Stimulated activated CD4-positive, alpha-beta T cell treated with anti-CD3 and anti-CD28 coated beads, Interleukin-2, amount 100 ng/mL, for 4 hours (primary cell): Measurements from ENCODE around the gene METRN.
"Not testable (repeated sequence)": the region's sequence is repeated elsewhere in the genome, so short reads cannot be mapped to it uniquely, and the experiment has no call there.

Experiments used
- DNase-seq: peaks from one replicate; pipeline ENCODE4 v3.0.0-alpha.2; 2020; ENCODE audit warnings: low read depth

The METRN gene

DNA sequence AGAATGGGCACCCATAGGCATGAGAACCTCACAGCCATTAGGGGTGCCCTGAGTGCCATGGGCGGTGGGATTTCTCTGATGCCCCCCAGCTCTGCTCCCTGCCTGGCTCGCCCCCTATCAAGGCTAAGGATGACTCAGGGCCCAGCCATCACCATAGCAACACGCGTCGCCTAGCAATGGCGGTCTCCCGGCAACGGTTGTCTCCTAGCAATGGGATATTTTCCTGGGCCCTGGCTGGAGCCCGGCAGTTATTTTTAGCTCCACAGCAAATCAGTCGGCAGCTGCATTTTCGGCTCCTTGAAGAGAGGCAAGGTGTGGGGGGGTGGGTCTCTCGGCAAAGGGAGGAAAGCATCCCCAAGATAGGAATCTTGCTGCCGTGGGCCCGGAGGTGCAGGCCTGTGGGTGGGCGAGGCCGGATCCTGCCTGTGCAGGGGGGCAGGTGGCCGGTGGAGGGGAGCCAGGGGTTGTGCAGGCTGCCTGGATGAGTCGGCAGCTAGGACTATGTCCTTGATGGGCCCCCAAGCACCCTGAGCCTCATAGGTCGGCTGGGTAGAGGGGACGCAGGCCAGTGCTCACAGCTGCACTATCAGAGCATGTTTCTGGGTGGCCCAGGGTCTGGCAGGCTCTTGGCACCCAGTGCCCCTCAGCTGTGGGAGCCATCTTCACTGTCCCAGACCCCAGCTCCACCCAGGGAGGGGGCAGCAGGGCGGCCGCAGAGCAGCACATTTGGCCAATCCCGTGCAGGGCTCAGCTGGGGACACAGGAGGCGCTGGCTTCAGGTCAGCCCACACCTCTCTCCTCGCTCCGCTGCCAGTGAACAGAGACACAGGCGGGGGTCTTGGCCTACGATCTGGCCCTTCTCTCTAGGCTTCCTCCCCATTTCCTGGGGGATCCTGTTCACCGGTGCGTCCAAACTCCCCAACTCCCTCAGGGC is 5.1 kb upstream of the METRN start:
- no peak for DNase-seq

DNA sequence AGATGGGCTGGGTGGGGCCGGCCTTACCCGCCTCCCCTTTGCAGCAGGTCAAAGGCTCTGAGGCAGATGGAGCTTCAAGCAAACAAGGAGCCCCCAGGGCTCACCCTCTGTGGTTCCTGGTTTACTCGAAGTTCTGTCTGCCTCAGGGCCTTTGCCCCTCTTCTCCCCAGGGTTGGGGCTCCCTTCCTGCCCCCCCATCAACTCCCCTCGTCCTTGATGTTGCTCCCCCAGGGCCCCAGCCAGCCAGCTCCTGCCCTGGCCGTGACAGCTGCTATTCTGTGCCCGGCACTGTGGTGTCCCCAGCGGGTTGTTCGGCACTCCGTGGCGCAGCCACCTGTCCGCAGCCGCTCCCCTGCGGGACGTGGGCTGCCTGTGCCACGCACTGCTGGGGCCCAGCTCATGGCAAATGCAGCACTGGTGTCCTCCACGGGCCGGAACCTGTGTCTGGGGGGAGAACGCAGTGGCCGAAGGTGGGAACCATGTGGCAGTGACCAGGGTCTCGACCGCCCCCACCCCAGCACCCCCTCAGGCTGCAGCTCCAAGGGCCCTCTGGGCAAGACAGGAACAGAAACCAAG is 4.3 kb upstream of the METRN start:
- no peak for DNase-seq

DNA sequence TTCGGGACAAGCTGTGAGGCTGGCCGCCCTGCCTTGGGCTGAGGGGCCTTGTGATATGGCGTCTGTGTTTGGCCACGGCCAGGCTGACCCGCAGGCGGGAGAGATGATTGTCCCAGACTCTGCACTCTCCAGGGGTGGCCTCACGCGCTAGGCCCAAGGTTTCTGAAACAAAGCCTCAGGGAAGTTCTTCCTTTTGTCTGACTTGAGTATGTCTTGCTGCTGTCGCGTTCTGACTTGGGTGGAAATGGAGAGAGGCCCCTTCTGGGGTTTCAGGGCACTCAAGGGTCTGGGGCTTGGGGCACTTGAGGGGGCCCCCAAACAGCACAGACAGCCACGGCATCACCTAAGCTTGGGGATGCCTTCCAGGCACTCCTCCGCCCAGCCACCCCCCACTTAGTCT is 3.8 kb upstream of the METRN start:
- no peak for DNase-seq

DNA sequence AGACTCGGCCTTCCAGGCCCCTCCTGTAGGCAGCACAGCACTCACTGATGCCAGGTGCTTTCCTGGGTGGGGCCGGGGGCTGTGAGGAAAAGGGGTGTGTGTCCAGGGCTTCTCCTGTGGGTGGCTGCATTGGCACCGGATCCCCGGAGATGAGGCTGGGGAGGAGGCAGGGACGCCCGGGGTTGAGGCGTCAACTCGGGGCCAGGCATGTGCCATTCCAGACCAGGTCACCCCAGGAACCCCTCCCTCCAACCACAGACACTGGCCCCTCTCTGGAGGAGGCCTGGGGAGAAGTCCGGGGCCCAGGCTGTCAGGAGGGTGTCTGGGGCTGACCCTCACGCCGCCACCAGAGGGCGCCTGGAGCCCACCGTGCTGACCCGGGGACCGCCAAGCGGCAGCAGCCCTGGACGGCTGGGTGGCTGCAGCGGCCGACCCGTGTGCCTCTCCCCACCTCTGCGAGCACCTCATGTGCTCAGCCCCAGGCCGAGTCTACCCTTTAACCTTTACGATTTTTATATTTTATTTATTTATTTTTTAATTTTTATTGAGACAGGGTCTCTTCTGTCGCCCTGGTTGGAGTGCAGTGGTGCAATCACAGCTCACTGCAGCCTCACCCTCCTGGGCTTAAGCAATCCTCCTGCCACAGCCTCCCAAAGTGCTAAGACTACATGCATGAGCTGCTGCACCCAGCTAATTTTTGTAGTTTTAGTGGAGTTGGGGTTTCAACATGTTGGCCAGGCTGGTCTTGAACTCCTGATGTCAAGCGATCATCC is 3.2 kb upstream of the METRN start:
- peak; percentile 66 for DNase-seq

DNA sequence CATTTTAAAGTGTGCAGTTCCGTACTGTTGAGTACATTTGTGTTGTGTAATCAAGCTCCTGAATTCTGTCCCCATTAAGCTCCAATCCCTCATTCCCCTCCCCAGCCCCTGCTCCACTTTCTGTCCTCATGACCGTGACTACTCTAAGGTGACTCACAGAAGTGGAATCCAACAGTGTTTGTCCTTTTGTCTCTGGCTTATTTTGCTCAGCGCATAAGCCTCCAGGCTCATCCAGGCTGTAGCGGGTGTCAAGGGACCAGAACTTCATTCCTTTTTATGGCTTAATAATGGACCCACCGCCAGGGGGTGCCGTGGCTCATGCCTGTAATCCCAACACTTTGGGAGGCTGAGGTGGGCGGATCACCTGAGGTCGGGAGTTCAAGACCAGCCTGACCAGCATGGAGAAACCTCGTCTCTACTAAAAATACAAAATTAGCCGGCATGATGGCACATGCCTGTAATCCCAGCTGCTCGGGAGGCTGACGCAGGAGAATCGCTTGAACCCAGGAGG is 2.1 kb upstream of the METRN start:
- not testable (repeated sequence) for DNase-seq

DNA sequence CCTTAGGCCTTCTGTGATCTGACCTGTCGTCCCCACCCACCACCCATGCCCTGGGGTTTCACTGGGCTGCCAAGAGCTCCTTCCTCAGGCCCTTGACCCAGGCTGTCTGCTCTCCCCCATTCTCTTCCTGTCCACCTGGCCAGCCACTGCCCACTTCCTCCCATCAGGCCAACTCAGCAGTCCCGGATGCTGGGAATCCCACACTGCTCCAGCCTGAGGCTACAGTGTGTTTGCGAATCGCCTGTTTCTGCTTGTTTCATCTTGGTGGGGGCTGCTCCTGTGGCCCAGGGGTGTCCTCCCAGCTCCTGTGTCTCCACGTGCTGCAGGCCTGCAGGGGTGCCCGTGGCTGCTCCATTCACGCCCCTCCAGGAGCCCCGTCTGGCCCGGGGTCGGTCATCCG is 839 bp upstream of the METRN start:
- no peak for DNase-seq

DNA sequence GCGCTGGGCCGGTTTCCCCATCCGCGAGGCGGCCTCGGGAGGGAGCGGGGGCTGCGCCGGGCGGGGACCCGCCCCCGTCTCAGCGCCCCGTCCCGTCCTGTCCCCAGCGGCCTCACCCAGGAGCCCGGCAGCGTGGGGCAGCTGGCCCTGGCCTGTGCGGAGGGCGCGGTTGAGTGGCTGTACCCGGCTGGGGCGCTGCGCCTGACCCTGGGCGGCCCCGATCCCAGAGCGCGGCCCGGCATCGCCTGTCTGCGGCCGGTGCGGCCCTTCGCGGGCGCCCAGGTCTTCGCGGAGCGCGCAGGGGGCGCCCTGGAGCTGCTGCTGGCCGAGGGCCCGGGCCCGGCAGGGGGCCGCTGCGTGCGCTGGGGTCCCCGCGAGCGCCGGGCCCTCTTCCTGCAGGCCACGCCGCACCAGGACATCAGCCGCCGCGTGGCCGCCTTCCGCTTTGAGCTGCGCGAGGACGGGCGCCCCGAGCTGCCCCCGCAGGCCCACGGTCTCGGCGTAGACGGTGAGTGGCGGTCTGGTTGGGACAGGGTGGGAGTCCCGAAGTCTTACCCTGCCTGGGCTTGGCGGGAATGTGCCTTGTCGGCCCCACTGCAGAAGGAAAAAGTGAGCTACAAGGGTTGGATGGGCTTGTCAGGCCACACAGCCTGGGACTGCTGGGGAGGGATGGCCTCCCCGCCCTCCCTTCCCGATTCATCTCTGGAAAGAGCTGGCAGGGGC is 720 bp downstream of the METRN start:
- no peak for DNase-seq

- no peak for DNase-seq
These were observed 1.3 kb downstream of the METRN start for GRCh38 chr16:716200-716568.

DNA sequence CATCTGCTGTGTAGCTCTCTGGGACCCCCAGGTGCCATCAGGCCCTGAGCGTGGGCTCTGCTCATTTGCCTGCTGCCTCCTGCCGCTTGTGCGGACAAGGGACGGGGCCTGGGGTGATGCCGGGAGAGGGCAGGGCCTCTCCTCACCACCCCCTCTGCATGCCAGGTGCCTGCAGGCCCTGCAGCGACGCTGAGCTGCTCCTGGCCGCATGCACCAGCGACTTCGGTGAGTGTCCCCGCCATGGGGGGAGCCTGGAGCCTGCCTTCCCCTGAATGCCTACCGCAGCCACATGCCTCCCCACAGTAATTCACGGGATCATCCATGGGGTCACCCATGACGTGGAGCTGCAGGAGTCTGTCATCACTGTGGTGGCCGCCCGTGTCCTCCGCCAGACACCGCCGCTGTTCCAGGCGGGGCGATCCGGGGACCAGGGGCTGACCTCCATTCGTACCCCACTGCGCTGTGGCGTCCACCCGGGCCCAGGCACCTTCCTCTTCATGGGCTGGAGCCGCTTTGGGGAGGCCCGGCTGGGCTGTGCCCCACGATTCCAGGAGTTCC is 1.9 kb downstream of the METRN start:
- DNase-seq, result no peak

- no peak for DNase-seq
These were observed 2.7 kb downstream of the METRN start for GRCh38 chr16:717450-718245.

DNA sequence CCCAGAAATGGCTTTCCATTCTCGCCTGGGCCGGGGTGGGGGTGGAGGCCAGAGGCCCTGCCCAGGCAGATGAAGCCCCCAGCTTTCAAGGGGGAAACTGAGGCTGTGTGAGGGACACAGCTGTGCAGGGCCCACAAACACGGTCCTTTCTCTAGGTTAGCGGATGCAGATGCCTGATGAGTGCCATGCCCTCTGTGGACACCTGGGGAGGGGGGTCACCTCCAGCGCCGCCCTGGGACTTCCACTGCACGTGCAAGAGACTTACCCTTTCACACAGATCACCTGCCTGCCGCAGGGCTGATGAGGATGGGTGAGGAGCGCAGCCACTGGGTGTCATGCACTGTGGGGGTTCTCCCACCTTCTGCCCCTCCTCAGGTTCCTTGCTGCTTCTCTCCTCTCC is 3.5 kb downstream of the METRN start:
- no peak for DNase-seq

GRCh38 chr16:718922-719321 is 4.0 kb downstream of the METRN start:
- no peak for DNase-seq

DNA sequence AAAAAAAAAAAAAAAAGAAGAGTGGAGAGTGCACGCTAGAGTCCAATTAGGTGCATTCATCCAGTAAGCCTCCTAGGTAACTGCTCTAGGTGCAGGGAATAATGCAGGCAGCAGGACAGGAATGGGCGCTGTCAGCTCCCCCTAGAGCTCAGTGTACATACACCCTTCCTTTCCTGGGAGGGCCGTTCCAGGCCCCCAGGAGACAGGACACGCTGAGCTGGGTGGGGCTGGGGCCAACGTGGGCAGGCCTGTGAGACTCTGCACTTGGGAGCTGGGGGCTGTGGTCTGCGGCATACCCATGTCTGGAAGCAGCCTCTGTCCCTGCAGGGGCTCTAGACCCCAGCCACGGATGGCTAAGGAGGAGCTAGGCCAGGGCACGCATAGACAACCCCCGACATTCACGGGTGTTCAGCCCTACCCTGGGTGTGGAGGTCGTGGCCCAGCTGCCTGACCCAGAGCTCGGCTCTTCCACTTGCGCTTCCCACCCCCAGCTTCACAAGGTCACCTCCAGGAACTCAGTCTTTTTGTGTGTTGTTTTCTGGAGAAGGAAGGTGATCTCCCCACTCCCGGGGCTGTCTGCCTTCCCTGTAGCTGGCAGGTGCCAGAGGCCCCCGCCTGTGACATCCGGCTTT is 5.0 kb downstream of the METRN start:
- no peak for DNase-seq

DNA sequence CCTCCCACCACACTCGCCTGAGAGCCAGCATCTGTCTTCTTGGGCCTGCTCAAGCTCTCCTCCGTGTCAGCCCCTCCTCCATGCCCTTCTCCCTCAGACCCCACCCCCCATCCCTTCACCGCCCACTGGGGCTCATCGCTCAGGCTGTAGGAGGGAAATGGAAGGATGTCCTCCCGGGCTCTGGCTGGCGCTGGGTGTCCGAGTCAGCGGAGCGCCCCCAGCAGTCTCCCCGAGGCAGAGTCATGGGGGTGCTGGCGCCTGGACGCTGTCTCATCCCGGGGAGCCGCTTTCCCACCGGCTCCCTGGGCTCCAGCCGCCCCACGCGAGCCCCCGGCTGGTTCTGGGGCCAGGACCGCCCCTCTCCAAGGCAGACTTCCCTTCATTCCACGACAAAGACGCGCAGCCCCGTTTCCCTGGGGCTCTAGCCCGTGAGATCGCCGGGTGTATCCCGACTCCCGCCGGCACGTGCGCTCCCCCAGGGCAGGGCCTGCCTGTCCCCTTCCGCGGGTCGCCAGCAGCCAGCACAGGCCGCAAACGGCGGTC is 5.6 kb downstream of the METRN start:
- no peak for DNase-seq

- peak; percentile 54 for DNase-seq
These were observed 6.3 kb downstream of the METRN start, which contains the start of gene ANTKMT for GRCh38 chr16:720990-721764. ANTKMT (plus strand) TSS chr16:721146; CDS start chr16:721275, 129 bp downstream.

DNA sequence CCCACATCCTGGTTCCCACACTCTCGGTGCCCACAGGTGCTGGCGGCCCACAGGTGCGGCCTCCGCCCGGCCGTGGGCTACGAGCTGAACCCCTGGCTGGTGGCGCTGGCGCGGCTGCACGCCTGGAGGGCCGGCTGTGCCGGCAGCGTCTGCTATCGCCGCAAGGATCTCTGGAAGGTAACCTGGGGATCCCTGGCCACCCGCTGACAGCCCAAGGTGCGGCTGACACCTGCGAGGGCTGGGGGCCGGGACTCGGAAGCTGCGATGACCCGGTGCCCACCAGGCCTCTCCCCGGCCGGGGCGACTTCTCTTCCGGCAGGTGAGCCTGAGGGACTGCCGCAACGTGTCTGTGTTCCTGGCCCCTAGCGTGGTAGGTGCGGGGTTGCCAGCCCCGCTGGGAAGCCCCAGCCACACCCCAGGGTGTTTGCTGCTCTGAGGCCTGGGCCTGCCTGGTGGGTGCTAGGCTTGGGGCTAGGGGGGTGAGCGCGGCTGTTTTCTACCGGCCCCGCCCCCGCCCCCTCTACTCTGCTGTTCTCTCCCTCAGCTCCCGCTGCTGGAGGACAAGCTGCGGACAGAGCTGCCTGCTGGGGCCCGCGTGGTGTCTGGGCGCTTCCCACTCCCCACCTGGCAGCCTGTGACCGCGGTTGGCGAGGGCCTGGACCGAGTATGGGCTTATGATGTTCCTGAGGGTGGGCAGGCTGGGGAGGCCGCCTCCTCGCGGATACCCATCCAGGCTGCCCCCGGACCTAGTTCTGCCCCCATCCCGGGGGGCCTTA is 7.0 kb downstream of the METRN start:
- no peak for DNase-seq

DNA sequence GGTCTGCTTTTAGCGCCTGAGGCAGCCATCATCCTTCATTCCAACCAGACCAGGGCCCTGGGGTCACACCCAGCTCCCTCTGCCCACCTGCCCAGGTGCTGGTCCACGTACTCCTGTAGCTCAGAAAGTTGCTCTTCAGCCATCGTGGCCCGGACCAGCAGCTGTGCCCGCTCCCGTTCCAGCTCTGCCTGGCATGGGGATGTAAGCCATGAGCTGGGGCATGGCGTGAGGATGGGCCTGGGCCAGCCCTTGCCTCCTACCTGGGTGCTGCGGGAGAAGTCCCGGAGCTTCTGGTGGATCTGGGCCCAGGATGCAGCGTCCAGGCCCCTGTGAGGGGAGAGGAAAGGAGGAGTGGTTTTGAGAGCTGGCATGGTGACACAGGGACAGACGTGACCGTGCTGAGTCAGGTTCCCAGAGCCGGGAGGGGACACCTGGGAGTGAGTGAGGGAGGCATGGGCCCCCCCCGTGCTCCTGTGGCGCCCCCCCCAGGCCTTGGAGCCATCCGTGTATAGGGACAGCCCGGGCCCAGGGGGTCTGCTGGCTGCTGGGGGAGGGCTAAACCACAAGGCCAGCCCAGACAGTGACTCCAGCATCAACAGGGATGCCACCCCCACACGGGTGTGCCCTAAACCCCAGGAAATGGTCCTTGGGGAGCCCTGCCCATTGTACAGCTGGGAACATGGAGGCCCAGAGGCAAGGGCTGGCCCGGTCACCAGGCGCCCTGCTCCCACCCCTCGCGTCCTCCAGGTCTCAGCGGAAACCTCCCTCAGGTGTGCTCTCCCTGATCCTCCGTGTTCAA is 8.1 kb downstream of the METRN start:
- no peak for DNase-seq

DNA sequence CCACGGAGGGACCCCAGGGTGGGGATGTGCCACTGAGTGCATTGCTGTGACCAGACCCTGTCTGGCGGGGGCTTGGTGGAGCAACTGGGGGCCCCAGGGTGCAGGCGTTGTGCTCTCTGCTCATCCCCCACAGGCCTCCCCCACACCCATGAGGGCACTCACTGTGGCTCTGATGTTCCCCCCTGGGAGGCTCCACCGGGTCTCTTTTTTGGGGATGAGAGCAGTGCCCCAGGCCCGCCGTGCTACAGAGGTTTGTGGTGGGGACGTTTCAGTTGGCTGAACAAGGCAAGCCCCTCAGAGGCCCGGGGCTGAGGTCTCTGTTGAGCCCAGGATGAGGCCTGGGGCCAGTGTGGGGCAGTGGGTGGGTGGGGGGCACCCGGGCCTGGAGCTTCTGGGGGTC is 8.8 kb downstream of the METRN start:
- DNase-seq, result no peak
